HG03354 (cell line): ENCODE data around the gene KIF26B.

Source experiments
- ATAC-seq: cut with Tn5 transposase; IDR thresholded peaks from one replicate; pipeline ENCODE4 v1.9.1; 2021; ENCODE audit warnings: mild to moderate bottlenecking; ENCODE audit not compliant: unreplicated experiment, poor library complexity, severe bottlenecking

Gene KIF26B

GRCh38 chr1:245154429-245155271 is at the start of gene KIF26B:
KIF26B (plus strand) TSS chr1:245154985; CDS start chr1:245155425, 440 bp downstream.
- ATAC-seq = no peak

GRCh38 chr1:245105042-245105441 is 49.7 kb upstream of the KIF26B start:
- no peak for ATAC-seq

GRCh38 chr1:245105815-245106410 is 48.9 kb upstream of the KIF26B start:
- ATAC-seq = no peak

GRCh38 chr1:245107776-245108114 is 47.0 kb upstream of the KIF26B start:
- ATAC-seq = no peak

GRCh38 chr1:245108246-245108645 is 46.5 kb upstream of the KIF26B start:
- ATAC-seq = no peak

- no peak for ATAC-seq
These were observed 45.9 kb upstream of the KIF26B start for GRCh38 chr1:245108909-245109308.

GRCh38 chr1:245110406-245110805 is 44.4 kb upstream of the KIF26B start:
- no peak for ATAC-seq

GRCh38 chr1:245111073-245111472 is 43.7 kb upstream of the KIF26B start:
- ATAC-seq = no peak

- no peak for ATAC-seq
These were observed 41.1 kb upstream of the KIF26B start for GRCh38 chr1:245113649-245114048.

GRCh38 chr1:245116131-245116530 is 38.7 kb upstream of the KIF26B start:
- ATAC-seq = no peak

GRCh38 chr1:245116751-245117150 is 38.0 kb upstream of the KIF26B start:
- no peak for ATAC-seq

- ATAC-seq = no peak
These were observed 36.7 kb upstream of the KIF26B start for GRCh38 chr1:245118066-245118465.

- ATAC-seq = no peak
These were observed 36.0 kb upstream of the KIF26B start for GRCh38 chr1:245118806-245119205.

GRCh38 chr1:245121523-245121922 is 33.3 kb upstream of the KIF26B start:
- ATAC-seq = no peak

GRCh38 chr1:245124241-245124640 is 30.5 kb upstream of the KIF26B start:
- no peak for ATAC-seq

GRCh38 chr1:245124644-245125043 is 30.1 kb upstream of the KIF26B start:
- no peak for ATAC-seq

GRCh38 chr1:245126530-245126929 is 28.3 kb upstream of the KIF26B start:
- ATAC-seq = no peak

GRCh38 chr1:245128381-245129101 is 26.2 kb upstream of the KIF26B start:
- ATAC-seq = no peak

- no peak for ATAC-seq
These were observed 25.2 kb upstream of the KIF26B start for GRCh38 chr1:245129319-245130240.
